SK-N-SH (cell line): ENCODE results near the gene GATB. TPM values are rescaled to one million over a fixed set of nuclear protein-coding genes. Genes with fewer than 3 reads are reported as not detected.

Source experiments
- CHD2 ChIP-seq: fragments of 150-350 bp; IDR thresholded peaks from 2 replicates; pipeline ENCODE4 v1.6.1; 2018; ENCODE audit warnings: low read length; ENCODE audit not compliant: partially characterized antibody
- ELF1 ChIP-seq: IDR thresholded peaks from 2 replicates; pipeline ENCODE4 v1.4.0; 2012
- EP300 ChIP-seq, 2 experiments: IDR thresholded peaks; 2 replicates each; pipeline versions ENCODE4 v1.4.0 to v1.6.1; 2012; ENCODE audit warnings: borderline replicate concordance in 1 of 2, low read depth in 1 of 2, low read length in 1 of 2
- EZH2phosphoT487 ChIP-seq: fragments of 200-600 bp; sonication (generic); IDR thresholded peaks from 2 replicates; pipeline ENCODE4 v1.6.1; 2017; ENCODE audit warnings: low read depth, mixed run types, mild to moderate bottlenecking, antibody characterized with exemption, moderate library complexity, borderline replicate concordance
- FOXM1 ChIP-seq: IDR thresholded peaks from 2 replicates; pipeline ENCODE4 v1.4.0; 2012; ENCODE audit warnings: low read depth, mild to moderate bottlenecking
- GABPA ChIP-seq: IDR thresholded peaks from 2 replicates; pipeline ENCODE4 v1.4.0; 2012; ENCODE audit warnings: low read depth, mild to moderate bottlenecking
- GATA2 ChIP-seq: sonication (generic); formaldehyde crosslinking; IDR thresholded peaks from 2 replicates; pipeline ENCODE4 v1.5.0; 2020; ENCODE audit warnings: mild to moderate bottlenecking, missing genetic modification reagents
- IRF3 ChIP-seq: fragments of 150-350 bp; IDR thresholded peaks from 2 replicates; pipeline ENCODE4 v1.6.1; 2016; ENCODE audit warnings: mild to moderate bottlenecking, low read depth, low read length
- JUND ChIP-seq: IDR thresholded peaks from 2 replicates; pipeline ENCODE4 v1.4.0; 2012
- POLR2AphosphoS5 ChIP-seq: IDR thresholded peaks from 2 replicates; pipeline ENCODE4 v1.6.1; 2012; ENCODE audit warnings: low read depth, low read length
- RXRA ChIP-seq: IDR thresholded peaks from 2 replicates; pipeline ENCODE4 v1.4.0; 2012; ENCODE audit warnings: low read depth, mild to moderate bottlenecking, borderline replicate concordance
- SIN3A ChIP-seq: IDR thresholded peaks from 2 replicates; pipeline ENCODE4 v1.6.1; 2012; ENCODE audit warnings: low read depth, mild to moderate bottlenecking, low read length, moderate library complexity, borderline replicate concordance
- TAF1 ChIP-seq: IDR thresholded peaks from 2 replicates; pipeline ENCODE4 v1.6.1; 2012; ENCODE audit warnings: low read depth, mild to moderate bottlenecking, low read length, moderate library complexity, borderline replicate concordance
- TCF12 ChIP-seq: IDR thresholded peaks from 2 replicates; pipeline ENCODE4 v1.4.0; 2012
- TEAD4 ChIP-seq: IDR thresholded peaks from 2 replicates; pipeline ENCODE4 v1.4.0; 2012; ENCODE audit warnings: mild to moderate bottlenecking, borderline replicate concordance; ENCODE audit not compliant: insufficient read depth
- USF1 ChIP-seq: IDR thresholded peaks from 2 replicates; pipeline ENCODE4 v1.4.0; 2012; ENCODE audit warnings: low read depth, borderline replicate concordance
- polyA plus RNA-seq, 3 experiments: library from polyadenylated mRNA; depleted of rRNA; stranded (reverse); fragments of >200 nt; gene quantifications; 2 replicates each; pipeline ENCODE4 v1.2.3, GENCODE V29; 2012
- TF ChIP-seq, protein P1 (sequence below): fragments of 200-600 bp; sonication (generic); IDR thresholded peaks from 2 replicates; pipeline ENCODE4 v1.6.1; 2017; ENCODE audit warnings: antibody characterized with exemption, mild to moderate bottlenecking, moderate library complexity
- TF ChIP-seq, protein P2 (sequence below): fragments of 150-350 bp; IDR thresholded peaks from 2 replicates; pipeline ENCODE4 v1.6.1; 2017; ENCODE audit warnings: antibody characterized with exemption, low read length, low read depth, borderline replicate concordance

The GATB gene
- polyA plus RNA-seq, 1 of the 3 experiments (the other 2 are of a cell fraction): 28.1 TPM

DNA sequence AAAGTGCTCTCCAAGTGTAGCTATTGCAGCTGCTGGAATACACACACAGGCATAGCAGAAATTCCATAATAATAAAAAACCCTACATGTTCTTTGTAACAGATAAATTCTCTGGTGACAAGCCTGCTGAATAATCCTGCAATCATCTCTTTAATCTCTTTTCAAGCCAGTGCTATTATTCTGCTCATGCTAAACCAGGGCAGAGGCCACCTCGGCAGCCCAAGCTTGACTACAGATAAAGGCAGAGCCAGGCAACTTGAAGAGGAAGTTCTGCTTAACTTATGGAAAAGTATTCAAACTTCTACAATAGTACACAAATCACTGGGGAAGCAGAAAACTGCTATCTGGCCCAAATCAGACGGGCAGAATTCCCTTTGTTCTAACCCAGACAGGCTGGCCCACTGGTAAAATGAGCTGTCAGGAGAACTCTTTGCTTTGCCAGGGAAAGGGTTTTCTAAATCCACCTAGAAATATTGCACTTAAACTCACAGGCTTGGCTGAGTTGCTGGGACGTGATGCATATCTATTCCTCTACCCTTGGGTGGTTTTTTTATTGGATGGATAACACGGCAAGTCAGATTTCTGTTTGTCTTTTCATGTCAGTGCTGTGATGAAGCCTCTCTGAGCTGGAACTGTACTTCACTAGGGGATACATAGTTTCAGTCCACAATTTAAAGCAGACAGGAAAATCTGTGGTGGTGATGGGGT, 70.5 kb downstream of the GATB start (continued):
- peak; percentile 21 to 44; a peak in 2 of 4 replicates for TF ChIP-seq EP300 (IDR thresholded peaks at IDR 0.05; ENCODE audit: borderline replicate concordance in 1 of 2, low read depth in 1 of 2, low read length in 1 of 2)
- TF ChIP-seq, protein P1, sequence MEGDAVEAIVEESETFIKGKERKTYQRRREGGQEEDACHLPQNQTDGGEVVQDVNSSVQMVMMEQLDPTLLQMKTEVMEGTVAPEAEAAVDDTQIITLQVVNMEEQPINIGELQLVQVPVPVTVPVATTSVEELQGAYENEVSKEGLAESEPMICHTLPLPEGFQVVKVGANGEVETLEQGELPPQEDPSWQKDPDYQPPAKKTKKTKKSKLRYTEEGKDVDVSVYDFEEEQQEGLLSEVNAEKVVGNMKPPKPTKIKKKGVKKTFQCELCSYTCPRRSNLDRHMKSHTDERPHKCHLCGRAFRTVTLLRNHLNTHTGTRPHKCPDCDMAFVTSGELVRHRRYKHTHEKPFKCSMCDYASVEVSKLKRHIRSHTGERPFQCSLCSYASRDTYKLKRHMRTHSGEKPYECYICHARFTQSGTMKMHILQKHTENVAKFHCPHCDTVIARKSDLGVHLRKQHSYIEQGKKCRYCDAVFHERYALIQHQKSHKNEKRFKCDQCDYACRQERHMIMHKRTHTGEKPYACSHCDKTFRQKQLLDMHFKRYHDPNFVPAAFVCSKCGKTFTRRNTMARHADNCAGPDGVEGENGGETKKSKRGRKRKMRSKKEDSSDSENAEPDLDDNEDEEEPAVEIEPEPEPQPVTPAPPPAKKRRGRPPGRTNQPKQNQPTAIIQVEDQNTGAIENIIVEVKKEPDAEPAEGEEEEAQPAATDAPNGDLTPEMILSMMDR: no peak
- no peak for TF ChIP-seq GABPA
- no peak for TF ChIP-seq FOXM1
- 0 out of 2 replicates have a peak, but pooled peaks have one; percentile 35 for TF ChIP-seq RXRA
- TF ChIP-seq USF1: no peak
- TF ChIP-seq, protein P2, sequence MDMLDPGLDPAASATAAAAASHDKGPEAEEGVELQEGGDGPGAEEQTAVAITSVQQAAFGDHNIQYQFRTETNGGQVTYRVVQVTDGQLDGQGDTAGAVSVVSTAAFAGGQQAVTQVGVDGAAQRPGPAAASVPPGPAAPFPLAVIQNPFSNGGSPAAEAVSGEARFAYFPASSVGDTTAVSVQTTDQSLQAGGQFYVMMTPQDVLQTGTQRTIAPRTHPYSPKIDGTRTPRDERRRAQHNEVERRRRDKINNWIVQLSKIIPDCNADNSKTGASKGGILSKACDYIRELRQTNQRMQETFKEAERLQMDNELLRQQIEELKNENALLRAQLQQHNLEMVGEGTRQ: no peak
- no peak for TF ChIP-seq IRF3
- TF ChIP-seq JUND: peak; percentile 76
- TF ChIP-seq ELF1: no peak; the same call in 1 of the 2 replicates
- peak; percentile 35; the same call in 1 of the 2 replicates for TF ChIP-seq GATA2 (CRISPR knock-in tag)
- no peak for TF ChIP-seq EZH2phosphoT487
- TF ChIP-seq TAF1: no peak
- peak; percentile 76; the same call in 1 of the 2 replicates for TF ChIP-seq TEAD4
- TF ChIP-seq TCF12: peak; percentile 88
- 0 out of 2 replicates have a peak, but pooled peaks have one; percentile 8 for TF ChIP-seq SIN3A
- peak; percentile 34; the same call in 1 of the 2 replicates for TF ChIP-seq POLR2AphosphoS5
- no peak for TF ChIP-seq CHD2
